Esophagus squamous epithelium (tissue), 5 donors: ENCODE measurements around the gene KCNMA1. TPM values are rescaled to one million over a fixed set of nuclear protein-coding genes. Genes with fewer than 3 reads are reported as not detected.

Experiments
- DNase-seq: peaks from one replicate; lab custom pipeline; 2025; lab: John Stamatoyannopoulos, UW
- H3K27ac ChIP-seq, 4 donors: fragments of 200-600 bp; sonication (generic); one replicate each; pipeline ENCODE4 v1.5.1; 2016 to 2019; ENCODE audit warnings: mild to moderate bottlenecking in 1 of 4
- H3K27me3 ChIP-seq, 4 donors: fragments of 200-600 bp; sonication (generic); 1 replicate in 3 of 4; 2 replicates in 1 of 4; pipeline versions ENCODE4 v1.5.1 to v1.6.0; 2017 to 2021; ENCODE audit warnings: antibody characterized with exemption in 1 of 4
- H3K36me3 ChIP-seq, 3 donors: fragments of 200-600 bp; sonication (generic); one replicate each; pipeline ENCODE4 v1.5.1; 2016 to 2019
- H3K4me1 ChIP-seq, 3 donors: fragments of 200-600 bp; sonication (generic); one replicate each; pipeline ENCODE4 v1.5.1; 2017 to 2019
- H3K4me3 ChIP-seq, 4 donors: fragments of 200-600 bp; sonication (generic); 1 replicate in 3 of 4; 2 replicates in 1 of 4; pipeline ENCODE4 v1.5.1; 2016 to 2019; ENCODE audit warnings: mild to moderate bottlenecking in 2 of 4, moderate library complexity in 1 of 4
- H3K9me3 ChIP-seq, 3 donors: fragments of 200-600 bp; sonication (generic); one replicate each; pipeline ENCODE4 v1.5.1; 2016 to 2019
- POLR2A ChIP-seq, 4 donors: fragments of 450-650 bp; IDR thresholded peaks; one replicate each; pipeline ENCODE4 v1.6.1; 2017; ENCODE audit warnings: antibody characterized with exemption in 4 of 4, mild to moderate bottlenecking in 4 of 4, moderate library complexity in 3 of 4
- WGBS, 2 donors: methylation state at CpG; one replicate each; pipeline ENCODE4 v1.1.5; 2018; 5-methylcytosine and 5-hydroxymethylcytosine counted together
- intact Hi-C: fragments of 100-400 bp; cut with DNase I; formaldehyde crosslinking; loops from one replicate; pipeline ENCODE4 v1.15.0; 2022
- total RNA-seq, 4 donors: library from RNA; depleted of rRNA; stranded (reverse); fragments of >200 nt; gene quantifications; one replicate each; pipeline ENCODE4 v1.1.0, GENCODE V29; 2016
- TF ChIP-seq, protein P1 (sequence below), 6 experiments: fragments of 450-650 bp in 4 of 6; fragments of 200-600 bp in 2 of 6; sonication (generic) in 2 of 6; IDR thresholded peaks; one replicate each; pipeline ENCODE4 v1.5.1; 2016 to 2019; ENCODE audit warnings: antibody characterized with exemption in 6 of 6, mild to moderate bottlenecking in 4 of 6, moderate library complexity in 4 of 6
- donor health status: DM: yes; HTN: yes; CAD: no.

KCNMA1 gene
- total RNA-seq, 4 donors from 2014 or later, result 7.5 to 74.2 (median 18.0) TPM

DNA sequence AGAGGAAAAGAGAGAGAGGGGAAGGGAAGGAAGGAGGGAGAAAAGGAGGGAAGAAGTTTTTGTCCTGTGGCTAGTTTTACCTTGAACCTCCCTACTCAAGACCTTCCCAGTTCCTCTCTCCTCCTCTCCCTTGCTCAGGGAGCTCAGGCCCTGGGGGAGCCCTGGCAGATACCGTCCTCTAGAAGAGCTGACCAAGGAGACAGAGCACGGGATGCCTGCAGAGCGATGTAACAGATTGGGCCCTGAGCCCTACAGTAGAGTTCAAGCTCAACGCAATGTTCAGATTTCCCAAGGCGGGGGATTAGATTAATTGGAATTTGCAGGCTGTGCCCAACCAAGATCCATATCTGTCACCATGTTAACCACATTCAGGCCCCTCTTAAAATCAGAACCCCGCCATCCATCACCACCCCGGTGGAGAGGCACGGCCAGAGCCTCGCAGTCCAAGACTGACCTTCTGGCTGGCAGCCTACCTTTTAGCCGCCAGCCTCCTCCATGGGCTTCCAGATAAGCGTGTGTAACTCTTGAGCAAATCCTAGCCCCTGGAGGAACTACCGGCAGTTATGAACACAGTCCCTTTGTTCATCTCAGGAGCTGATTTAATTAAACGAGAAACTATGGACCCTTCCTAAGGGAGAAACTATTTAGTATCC, 70.6 kb downstream of the KCNMA1 start:
- 76 to 78% methylated on average over 7 to 12 of the region's 13 CpGs for WGBS, 2 donors
- H3K27me3 ChIP-seq, result peaks cover 0 to 24% (median 0%) of the 10 kb centered on the region in 4 donors
- no peaks in the 10 kb centered on the region for H3K36me3 ChIP-seq
- H3K4me1 ChIP-seq, result peaks cover 0 to 22% (median 7%) of the 10 kb centered on the region in 3 donors
- intact Hi-C loops, result no loop called here
- no peak overlapping the region for H3K4me3 ChIP-seq
- DNase-seq, result no peak
- no peak for TF ChIP-seq POLR2A (IDR thresholded peaks at IDR 0.05)
- H3K27ac ChIP-seq, result no peak overlapping the region
- no peaks in the 10 kb centered on the region for H3K9me3 ChIP-seq

GRCh38 chr10:77566236-77566635, 71.4 kb downstream of the KCNMA1 start:
- Histone ChIP-seq H3K27ac (no peak overlapping the region), H3K4me3 (no peak overlapping the region), H3K9me3 (no peaks in the 10 kb centered on the region), H3K4me1 (peaks cover 0 to 14% (median 3%) of the 10 kb centered on the region in 3 donors), H3K36me3 (no peaks in the 10 kb centered on the region), H3K27me3 (peaks cover 0 to 28% (median 0%) of the 10 kb centered on the region in 4 donors)
- no peak for DNase-seq
- intact Hi-C loops, result no loop called here
- WGBS, 2 donors, result 60 to 100% methylated on average over 2 of the region's 6 CpGs
- TF ChIP-seq, protein P1, sequence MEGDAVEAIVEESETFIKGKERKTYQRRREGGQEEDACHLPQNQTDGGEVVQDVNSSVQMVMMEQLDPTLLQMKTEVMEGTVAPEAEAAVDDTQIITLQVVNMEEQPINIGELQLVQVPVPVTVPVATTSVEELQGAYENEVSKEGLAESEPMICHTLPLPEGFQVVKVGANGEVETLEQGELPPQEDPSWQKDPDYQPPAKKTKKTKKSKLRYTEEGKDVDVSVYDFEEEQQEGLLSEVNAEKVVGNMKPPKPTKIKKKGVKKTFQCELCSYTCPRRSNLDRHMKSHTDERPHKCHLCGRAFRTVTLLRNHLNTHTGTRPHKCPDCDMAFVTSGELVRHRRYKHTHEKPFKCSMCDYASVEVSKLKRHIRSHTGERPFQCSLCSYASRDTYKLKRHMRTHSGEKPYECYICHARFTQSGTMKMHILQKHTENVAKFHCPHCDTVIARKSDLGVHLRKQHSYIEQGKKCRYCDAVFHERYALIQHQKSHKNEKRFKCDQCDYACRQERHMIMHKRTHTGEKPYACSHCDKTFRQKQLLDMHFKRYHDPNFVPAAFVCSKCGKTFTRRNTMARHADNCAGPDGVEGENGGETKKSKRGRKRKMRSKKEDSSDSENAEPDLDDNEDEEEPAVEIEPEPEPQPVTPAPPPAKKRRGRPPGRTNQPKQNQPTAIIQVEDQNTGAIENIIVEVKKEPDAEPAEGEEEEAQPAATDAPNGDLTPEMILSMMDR (IDR thresholded peaks at IDR 0.05), result no peak
- TF ChIP-seq POLR2A (IDR thresholded peaks at IDR 0.05), result no peak

DNA sequence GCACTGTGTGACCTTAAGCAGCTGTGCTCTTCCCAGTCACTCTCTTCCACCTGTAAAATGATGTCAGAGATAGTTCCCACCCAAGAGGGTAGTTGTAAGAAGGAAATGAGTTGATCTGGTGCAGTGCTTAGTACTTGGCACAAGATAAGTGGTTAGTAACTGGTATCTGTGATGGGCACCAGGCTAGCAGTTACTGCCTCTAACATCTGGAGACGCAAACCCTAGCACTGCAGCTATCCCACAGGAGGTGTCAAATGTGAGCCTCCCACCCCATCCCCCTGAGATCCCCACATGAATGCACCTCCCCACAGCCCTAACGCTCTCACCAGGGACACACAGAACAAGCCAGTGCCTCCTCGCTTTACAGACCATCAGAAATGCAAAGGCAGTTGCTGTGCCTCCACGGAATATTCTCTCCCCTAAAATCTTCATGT, 72.0 kb downstream of the KCNMA1 start:
- Histone ChIP-seq H3K4me3 (no peak overlapping the region), H3K4me1 (peaks cover 0 to 12% (median 3%) of the 10 kb centered on the region in 3 donors), H3K36me3 (no peaks in the 10 kb centered on the region), H3K27ac (peak overlapping the region in 1 of 4 donors; percentile 25), H3K9me3 (no peaks in the 10 kb centered on the region), H3K27me3 (peaks cover 0 to 28% (median 0%) of the 10 kb centered on the region in 4 donors)
- WGBS, 2 donors, result 71 to 77% methylated on average over 4 of the region's 4 CpGs
- intact Hi-C loops, result no loop called here
- TF ChIP-seq, protein P1 (IDR thresholded peaks at IDR 0.05), result no peak
- TF ChIP-seq POLR2A (IDR thresholded peaks at IDR 0.05), result no peak
- no peak for DNase-seq

GRCh38 chr10:77564731-77565589, 72.6 kb downstream of the KCNMA1 start:
- intact Hi-C loops, result no loop called here
- no peaks in the 10 kb centered on the region for H3K9me3 ChIP-seq
- H3K27ac ChIP-seq, result peak overlapping the region in 1 of 4 donors; percentile 25
- DNase-seq, result no peak
- H3K4me1 ChIP-seq, result peaks cover 0 to 12% (median 3%) of the 10 kb centered on the region in 3 donors
- H3K36me3 ChIP-seq, result no peaks in the 10 kb centered on the region
- TF ChIP-seq POLR2A (IDR thresholded peaks at IDR 0.05), result no peak
- TF ChIP-seq, protein P1 (IDR thresholded peaks at IDR 0.05), result no peak
- WGBS, 2 donors, result 62 to 72% methylated on average over 9 to 10 of the region's 10 CpGs
- peaks cover 0 to 28% (median 0%) of the 10 kb centered on the region in 4 donors for H3K27me3 ChIP-seq
- no peak overlapping the region for H3K4me3 ChIP-seq

DNA sequence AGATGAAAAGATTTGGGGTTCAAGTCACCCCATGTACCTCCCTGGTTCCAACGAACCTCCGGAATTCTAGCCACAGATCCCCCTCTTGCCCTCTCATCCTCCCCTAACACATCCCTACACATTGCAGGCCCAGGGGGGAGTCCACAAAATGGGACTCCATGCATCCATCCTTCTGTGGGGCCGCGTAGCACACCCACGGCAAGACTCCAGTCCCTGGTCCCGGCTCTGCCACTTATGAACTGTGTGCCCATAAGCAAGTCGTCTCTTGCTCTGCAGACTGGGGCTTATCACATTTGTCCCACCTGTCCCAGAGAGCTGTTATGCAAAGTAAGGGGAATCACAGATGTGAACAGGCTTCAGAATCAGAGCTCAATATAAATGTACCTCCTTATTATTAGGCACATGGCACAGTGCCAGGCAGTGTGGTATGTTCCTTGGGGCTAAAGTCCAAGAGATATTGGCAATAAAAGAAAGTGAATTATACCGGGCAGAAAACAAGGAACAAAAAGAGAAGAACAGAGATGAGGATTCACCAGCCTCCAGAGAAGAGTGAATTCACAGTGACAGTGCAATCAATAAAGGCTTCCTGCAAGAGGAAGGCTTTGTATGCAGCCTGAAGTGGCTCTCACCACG, 73.9 kb downstream of the KCNMA1 start:
- Histone ChIP-seq H3K27me3 (peaks cover 0 to 28% (median 0%) of the 10 kb centered on the region in 4 donors), H3K36me3 (no peaks in the 10 kb centered on the region), H3K9me3 (no peaks in the 10 kb centered on the region), H3K4me3 (no peak overlapping the region), H3K4me1 (peaks cover 0 to 12% (median 3%) of the 10 kb centered on the region in 3 donors), H3K27ac (peak overlapping the region in 3 of 4 donors; percentile 1 to 53 (median 30))
- intact Hi-C loops, result no loop called here
- TF ChIP-seq, protein P1 (IDR thresholded peaks at IDR 0.05), result no peak
- no peak for TF ChIP-seq POLR2A (IDR thresholded peaks at IDR 0.05)
- 62 to 75% methylated on average over 5 to 9 of the region's 9 CpGs for WGBS, 2 donors
- no peak for DNase-seq
